ENCODE data around the gene SLC22A14.
"Not testable (repeated sequence)": the region's sequence is repeated elsewhere in the genome, so short reads cannot be mapped to it uniquely, and the experiment has no call there.

The SLC22A14 gene

GRCh38 chr3:38276917-38277630 lies 5.0 kb upstream of the SLC22A14 start:
- peak; percentile 12 for DNase-seq (ENCODE audit: low spot score)
- TF ChIP-seq CTCF (IDR thresholded peaks at IDR 0.05; ENCODE audit: borderline replicate concordance, control extremely low read depth, extremely low read depth, insufficient read depth, missing control alignments) = no peak
- in situ Hi-C loops (cut with MboI; ENCODE audit: low sequenced_read_pairs, unreplicated experiment) = no loop called here

- TF ChIP-seq CTCF (IDR thresholded peaks at IDR 0.05; ENCODE audit: borderline replicate concordance, control extremely low read depth, extremely low read depth, insufficient read depth, missing control alignments) = no peak
- no peak for DNase-seq (ENCODE audit: low spot score)
- in situ Hi-C loops (cut with MboI; ENCODE audit: low sequenced_read_pairs, unreplicated experiment) = no loop called here
These were observed 3.3 kb upstream of the SLC22A14 start for GRCh38 chr3:38278841-38279240.

GRCh38 chr3:38283810-38284755 lies 2.0 kb downstream of the SLC22A14 start:
- no peak for TF ChIP-seq CTCF (IDR thresholded peaks at IDR 0.05; ENCODE audit: borderline replicate concordance, control extremely low read depth, extremely low read depth, insufficient read depth, missing control alignments)
- in situ Hi-C loops (cut with MboI; ENCODE audit: low sequenced_read_pairs, unreplicated experiment) = no loop called here
- DNase-seq (ENCODE audit: low spot score) = no peak

GRCh38 chr3:38284756-38285150 lies 2.7 kb downstream of the SLC22A14 start:
- no peak for DNase-seq (ENCODE audit: low spot score)
- TF ChIP-seq CTCF (IDR thresholded peaks at IDR 0.05; ENCODE audit: borderline replicate concordance, control extremely low read depth, extremely low read depth, insufficient read depth, missing control alignments) = no peak
- in situ Hi-C loops (cut with MboI; ENCODE audit: low sequenced_read_pairs, unreplicated experiment) = no loop called here

GRCh38 chr3:38289286-38290217 lies 7.5 kb downstream of the SLC22A14 start:
- in situ Hi-C loops (cut with MboI; ENCODE audit: low sequenced_read_pairs, unreplicated experiment); DNase-seq (ENCODE audit: low spot score): not testable (repeated sequence)

- in situ Hi-C loops (cut with MboI; ENCODE audit: low sequenced_read_pairs, unreplicated experiment) = not testable (repeated sequence)
These were observed 15.0 kb downstream of the SLC22A14 start for GRCh38 chr3:38297053-38297452.

GRCh38 chr3:38297537-38297936 lies 15.4 kb downstream of the SLC22A14 start:
- DNase-seq (ENCODE audit: low spot score) = no peak
- no peak for TF ChIP-seq CTCF (IDR thresholded peaks at IDR 0.05; ENCODE audit: borderline replicate concordance, control extremely low read depth, extremely low read depth, insufficient read depth, missing control alignments)
- in situ Hi-C loops (cut with MboI; ENCODE audit: low sequenced_read_pairs, unreplicated experiment) = no loop called here

More at GRCh38 chr3:38297053-38297452, 15.0 kb downstream of the SLC22A14 start:
- DNase-seq (ENCODE audit: low spot score) = not testable (repeated sequence)
